MM.1S (cell line): Measurements from ENCODE around the gene ALDH1A3.

Experiments used
- DNase-seq: peaks from one replicate; pipeline ENCODE4 v3.0.0-alpha.2; 2015
- H2AFZ ChIP-seq: fragments of 300-600 bp; sonication (generic); 2 replicates; pipeline ENCODE4 v1.6.0; 2016; ENCODE audit warnings: antibody characterized with exemption, low read length
- H3F3A ChIP-seq: fragments of 300-600 bp; sonication (generic); 2 replicates; pipeline ENCODE4 v1.6.1; 2016; ENCODE audit warnings: mild to moderate bottlenecking, antibody characterized with exemption, low read length, moderate library complexity, mixed read lengths; ENCODE audit not compliant: insufficient read depth
- H3K27ac ChIP-seq: fragments of 300-600 bp; sonication (generic); 2 replicates; pipeline ENCODE4 v1.5.1; 2016; ENCODE audit warnings: mild to moderate bottlenecking, low read length
- H3K27me3 ChIP-seq: fragments of 300-600 bp; sonication (generic); replicated peaks from 2 replicates; pipeline ENCODE4 v1.6.0; 2016; ENCODE audit warnings: low read length; ENCODE audit not compliant: insufficient read depth
- H3K36me3 ChIP-seq: fragments of 300-600 bp; sonication (generic); replicated peaks from 2 replicates; pipeline ENCODE4 v1.6.1; 2016; ENCODE audit warnings: mild to moderate bottlenecking, low read length, mixed read lengths; ENCODE audit not compliant: insufficient read depth
- H3K4me1 ChIP-seq: fragments of 300-600 bp; sonication (generic); 2 replicates; pipeline ENCODE4 v1.6.1; 2016; ENCODE audit warnings: low read length, mixed read lengths
- H3K4me2 ChIP-seq: fragments of 300-600 bp; sonication (generic); 2 replicates; pipeline ENCODE4 v1.6.0; 2016; ENCODE audit warnings: low read depth, low read length
- H3K4me3 ChIP-seq: fragments of 300-600 bp; sonication (generic); 2 replicates; pipeline ENCODE4 v1.5.1; 2016; ENCODE audit warnings: low read length, mixed read lengths
- H3K79me2 ChIP-seq: fragments of 300-600 bp; sonication (generic); 2 replicates; pipeline ENCODE4 v1.6.1; 2016; ENCODE audit warnings: mixed run types, low read length, mixed read lengths
- H3K9ac ChIP-seq: fragments of 300-600 bp; sonication (generic); 2 replicates; pipeline ENCODE4 v1.6.1; 2016; ENCODE audit warnings: low read length, mixed read lengths
- H3K9me2 ChIP-seq: fragments of 300-600 bp; sonication (generic); replicated peaks from 2 replicates; pipeline ENCODE4 v1.6.1; 2016; ENCODE audit warnings: mild to moderate bottlenecking, low read length, mixed read lengths; ENCODE audit not compliant: insufficient read depth
- H3K9me3 ChIP-seq: fragments of 300-600 bp; sonication (generic); replicated peaks from 2 replicates; pipeline ENCODE4 v1.6.1; 2016; ENCODE audit warnings: mild to moderate bottlenecking, low read length, mixed read lengths; ENCODE audit not compliant: insufficient read depth
- H4K20me1 ChIP-seq: fragments of 300-600 bp; sonication (generic); 2 replicates; pipeline ENCODE4 v1.6.1; 2016; ENCODE audit warnings: mild to moderate bottlenecking, low read length, moderate library complexity, mixed read lengths; ENCODE audit not compliant: insufficient read depth
- CTCF ChIP-seq: fragments of 300-600 bp; sonication (generic); IDR thresholded peaks from 2 replicates; pipeline ENCODE4 v1.5.1; 2016; ENCODE audit warnings: antibody characterized with exemption, low read length, mixed read lengths
- EZH2 ChIP-seq: fragments of 300-600 bp; sonication (generic); optimal IDR thresholded peaks from 2 replicates; pipeline ENCODE3; 2017; ENCODE audit warnings: low read depth, mild to moderate bottlenecking, antibody characterized with exemption, low read length, mixed read lengths
- EZH2phosphoT487 ChIP-seq: fragments of 300-600 bp; sonication (generic); IDR thresholded peaks from 2 replicates; pipeline ENCODE4 v1.6.1; 2018; ENCODE audit warnings: antibody characterized with exemption, low read length

The ALDH1A3 gene

GRCh38 chr15:100860829-100861510, 18.7 kb upstream of the ALDH1A3 start:
- H3K36me3 ChIP-seq: no peaks in the 10 kb centered on the region
- no peak for DNase-seq
- no peaks in the 10 kb centered on the region for H4K20me1 ChIP-seq
- TF ChIP-seq EZH2phosphoT487 (no peak), EZH2 (no peak), CTCF (no peak)
- no peaks in the 10 kb centered on the region for H3F3A ChIP-seq
- H3K27me3 ChIP-seq: 0 out of 2 replicates have a peak, but pooled peaks cover 3% of the 10 kb centered on the region
- H3K79me2 ChIP-seq: no peaks in the 10 kb centered on the region
- H3K9me3 ChIP-seq: no peaks in the 10 kb centered on the region
- H3K9ac ChIP-seq: no peak overlapping the region
- H2AFZ ChIP-seq: no peak overlapping the region
- H3K9me2 ChIP-seq: no peaks in the 10 kb centered on the region
- H3K4me2 ChIP-seq: no peak overlapping the region
- no peak overlapping the region for H3K27ac ChIP-seq
- no peak overlapping the region for H3K4me3 ChIP-seq
- no peaks in the 10 kb centered on the region for H3K4me1 ChIP-seq

- Histone ChIP-seq H3K4me2 (no peak overlapping the region), H3K4me3 (no peak overlapping the region), H3F3A (no peaks in the 10 kb centered on the region), H3K9ac (no peak overlapping the region), H4K20me1 (no peaks in the 10 kb centered on the region), H3K36me3 (no peaks in the 10 kb centered on the region), H3K9me2 (no peaks in the 10 kb centered on the region), H3K27ac (no peak overlapping the region), H3K27me3 (0 out of 2 replicates have a peak, but pooled peaks cover 3% of the 10 kb centered on the region), H3K9me3 (no peaks in the 10 kb centered on the region), H2AFZ (no peak overlapping the region), H3K79me2 (no peaks in the 10 kb centered on the region), H3K4me1 (no peaks in the 10 kb centered on the region)
- DNase-seq: peak; percentile 1
- TF ChIP-seq EZH2phosphoT487 (no peak), CTCF (no peak), EZH2 (no peak)
Observed at GRCh38 chr15:100861511-100861991, 18.1 kb upstream of the ALDH1A3 start.

GRCh38 chr15:100862162-100862561, 17.5 kb upstream of the ALDH1A3 start:
- Histone ChIP-seq H3K4me1 (no peaks in the 10 kb centered on the region), H3K9me3 (no peaks in the 10 kb centered on the region)

More at GRCh38 chr15:100862162-100862561, 17.5 kb upstream of the ALDH1A3 start:
- no peaks in the 10 kb centered on the region for H3K79me2 ChIP-seq
- H3K4me2 ChIP-seq: no peak overlapping the region
- no peaks in the 10 kb centered on the region for H3K36me3 ChIP-seq
- TF ChIP-seq EZH2: no peak
- TF ChIP-seq EZH2phosphoT487: no peak
- TF ChIP-seq CTCF: no peak
- H4K20me1 ChIP-seq: no peaks in the 10 kb centered on the region
- no peak overlapping the region for H2AFZ ChIP-seq
- H3F3A ChIP-seq: no peaks in the 10 kb centered on the region
- no peak for DNase-seq
- no peak overlapping the region for H3K4me3 ChIP-seq
- no peak overlapping the region for H3K9ac ChIP-seq
- 0 out of 2 replicates have a peak, but pooled peaks cover 3% of the 10 kb centered on the region for H3K27me3 ChIP-seq
- no peak overlapping the region for H3K27ac ChIP-seq
- no peaks in the 10 kb centered on the region for H3K9me2 ChIP-seq
